ENCODE data around the gene SPRR2F.
"Not testable (repeated sequence)": the region's sequence is repeated elsewhere in the genome, so short reads cannot be mapped to it uniquely, and the experiment has no call there.

Gene SPRR2F

GRCh38 chr1:153113416-153113815, at the start of gene SPRR2F:
Gene SPRR2F (minus strand): TSS chr1:153113516. CDS start chr1:153112733, 783 bp downstream.
- Histone ChIP-seq H3K4me3 (ENCODE audit: low read depth, low read length) (no peak within 1 kb of the TSS), H3K4me1 (ENCODE audit: control insufficient read depth, insufficient read depth, low read length) (no peaks in the 10 kb centered on the region), H3K9ac (ENCODE audit: low read length) (no peak within 1 kb of the TSS), H3K36me3 (ENCODE audit: control insufficient read depth, insufficient read depth, low read length) (no peaks in the 10 kb centered on the region), H3K27me3 (ENCODE audit: control insufficient read depth, insufficient read depth, low read length) (no peaks in the 10 kb centered on the region), H3K27ac (ENCODE audit: low read depth, low read length) (no peak within 1 kb of the TSS), H3K9me3 (ENCODE audit: control insufficient read depth, insufficient read depth, low read depth, low read length) (no peaks in the 10 kb centered on the region)

- no peak overlapping the region for H3K27ac ChIP-seq (ENCODE audit: low read depth, low read length)
- H3K4me3 ChIP-seq (ENCODE audit: low read depth, low read length) = no peak overlapping the region
- no peaks in the 10 kb centered on the region for H3K4me1 ChIP-seq (ENCODE audit: control insufficient read depth, insufficient read depth, low read length)
- H3K36me3 ChIP-seq (ENCODE audit: control insufficient read depth, insufficient read depth, low read length) = no peaks in the 10 kb centered on the region
- no peaks in the 10 kb centered on the region for H3K27me3 ChIP-seq (ENCODE audit: control insufficient read depth, insufficient read depth, low read length)
- H3K9me3 ChIP-seq (ENCODE audit: control insufficient read depth, insufficient read depth, low read depth, low read length) = peaks cover 25% of the 10 kb centered on the region
- no peak overlapping the region for H3K9ac ChIP-seq (ENCODE audit: low read length)
Measured at GRCh38 chr1:153155541-153155940, 42.2 kb upstream of the SPRR2F start.

- H3K9me3 ChIP-seq (ENCODE audit: control insufficient read depth, insufficient read depth, low read depth, low read length) = 0 out of 2 replicates have a peak, but pooled peaks cover under 1% of the 10 kb centered on the region
- H3K4me3 ChIP-seq (ENCODE audit: low read depth, low read length) = no peak overlapping the region
- no peaks in the 10 kb centered on the region for H3K4me1 ChIP-seq (ENCODE audit: control insufficient read depth, insufficient read depth, low read length)
- no peak overlapping the region for H3K27ac ChIP-seq (ENCODE audit: low read depth, low read length)
- no peak overlapping the region for H3K9ac ChIP-seq (ENCODE audit: low read length)
- no peaks in the 10 kb centered on the region for H3K27me3 ChIP-seq (ENCODE audit: control insufficient read depth, insufficient read depth, low read length)
- no peaks in the 10 kb centered on the region for H3K36me3 ChIP-seq (ENCODE audit: control insufficient read depth, insufficient read depth, low read length)
Measured at GRCh38 chr1:153152481-153152880, 39.2 kb upstream of the SPRR2F start.

GRCh38 chr1:153150846-153151245, 37.5 kb upstream of the SPRR2F start, which contains the start of gene SPRR2G:
Gene SPRR2G (minus strand): TSS chr1:153150890. CDS start chr1:153150110, 780 bp downstream.
- H3K4me1 ChIP-seq (ENCODE audit: control insufficient read depth, insufficient read depth, low read length) = no peaks in the 10 kb centered on the region
- no peak within 1 kb of the TSS for H3K4me3 ChIP-seq (ENCODE audit: low read depth, low read length)
- H3K9ac ChIP-seq (ENCODE audit: low read length) = no peak within 1 kb of the TSS
- H3K27me3 ChIP-seq (ENCODE audit: control insufficient read depth, insufficient read depth, low read length) = no peaks in the 10 kb centered on the region
- H3K9me3 ChIP-seq (ENCODE audit: control insufficient read depth, insufficient read depth, low read depth, low read length) = no peaks in the 10 kb centered on the region
- no peak within 1 kb of the TSS for H3K27ac ChIP-seq (ENCODE audit: low read depth, low read length)
- H3K36me3 ChIP-seq (ENCODE audit: control insufficient read depth, insufficient read depth, low read length) = no peaks in the 10 kb centered on the region

GRCh38 chr1:153141377-153141776, 28.1 kb upstream of the SPRR2F start:
- no peak overlapping the region for H3K9ac ChIP-seq (ENCODE audit: low read length)
- no peak overlapping the region for H3K4me3 ChIP-seq (ENCODE audit: low read depth, low read length)
- no peaks in the 10 kb centered on the region for H3K4me1 ChIP-seq (ENCODE audit: control insufficient read depth, insufficient read depth, low read length)
- H3K27me3 ChIP-seq (ENCODE audit: control insufficient read depth, insufficient read depth, low read length) = no peaks in the 10 kb centered on the region
- no peak overlapping the region for H3K27ac ChIP-seq (ENCODE audit: low read depth, low read length)
- H3K36me3 ChIP-seq (ENCODE audit: control insufficient read depth, insufficient read depth, low read length) = no peaks in the 10 kb centered on the region
- no peaks in the 10 kb centered on the region for H3K9me3 ChIP-seq (ENCODE audit: control insufficient read depth, insufficient read depth, low read depth, low read length)

GRCh38 chr1:153140484-153140883, 27.2 kb upstream of the SPRR2F start:
- no peak overlapping the region for H3K9ac ChIP-seq (ENCODE audit: low read length)
- H3K27ac ChIP-seq (ENCODE audit: low read depth, low read length) = no peak overlapping the region
- H3K36me3 ChIP-seq (ENCODE audit: control insufficient read depth, insufficient read depth, low read length) = no peaks in the 10 kb centered on the region
- no peaks in the 10 kb centered on the region for H3K27me3 ChIP-seq (ENCODE audit: control insufficient read depth, insufficient read depth, low read length)
- no peak overlapping the region for H3K4me3 ChIP-seq (ENCODE audit: low read depth, low read length)
- no peaks in the 10 kb centered on the region for H3K9me3 ChIP-seq (ENCODE audit: control insufficient read depth, insufficient read depth, low read depth, low read length)
- peaks cover 5% of the 10 kb centered on the region; the same call in 1 of the 2 replicates for H3K4me1 ChIP-seq (ENCODE audit: control insufficient read depth, insufficient read depth, low read length)

GRCh38 chr1:153133743-153134142, 20.4 kb upstream of the SPRR2F start:
- Histone ChIP-seq H3K4me1 (ENCODE audit: control insufficient read depth, insufficient read depth, low read length) (peaks cover 7% of the 10 kb centered on the region; the same call in 1 of the 2 replicates), H3K9ac (ENCODE audit: low read length) (no peak overlapping the region), H3K9me3 (ENCODE audit: control insufficient read depth, insufficient read depth, low read depth, low read length) (no peaks in the 10 kb centered on the region; the same call in 1 of the 2 replicates), H3K4me3 (ENCODE audit: low read depth, low read length) (no peak overlapping the region), H3K36me3 (ENCODE audit: control insufficient read depth, insufficient read depth, low read length) (no peaks in the 10 kb centered on the region), H3K27me3 (ENCODE audit: control insufficient read depth, insufficient read depth, low read length) (no peaks in the 10 kb centered on the region), H3K27ac (ENCODE audit: low read depth, low read length) (no peak overlapping the region)

GRCh38 chr1:153133267-153133666, 20.0 kb upstream of the SPRR2F start:
- no peak overlapping the region for H3K4me3 ChIP-seq (ENCODE audit: low read depth, low read length)
- no peaks in the 10 kb centered on the region for H3K36me3 ChIP-seq (ENCODE audit: control insufficient read depth, insufficient read depth, low read length)
- peaks cover 7% of the 10 kb centered on the region; the same call in 1 of the 2 replicates for H3K4me1 ChIP-seq (ENCODE audit: control insufficient read depth, insufficient read depth, low read length)
- no peak overlapping the region for H3K9ac ChIP-seq (ENCODE audit: low read length)
- H3K9me3 ChIP-seq (ENCODE audit: control insufficient read depth, insufficient read depth, low read depth, low read length) = no peaks in the 10 kb centered on the region; the same call in 1 of the 2 replicates
- no peaks in the 10 kb centered on the region for H3K27me3 ChIP-seq (ENCODE audit: control insufficient read depth, insufficient read depth, low read length)
- no peak overlapping the region for H3K27ac ChIP-seq (ENCODE audit: low read depth, low read length)

GRCh38 chr1:153128688-153129087, 15.4 kb upstream of the SPRR2F start:
- H3K27ac ChIP-seq (ENCODE audit: low read depth, low read length); H3K27me3 ChIP-seq (ENCODE audit: control insufficient read depth, insufficient read depth, low read length); H3K4me3 ChIP-seq (ENCODE audit: low read depth, low read length); H3K9ac ChIP-seq (ENCODE audit: low read length); H3K4me1 ChIP-seq (ENCODE audit: control insufficient read depth, insufficient read depth, low read length); H3K36me3 ChIP-seq (ENCODE audit: control insufficient read depth, insufficient read depth, low read length): not testable (repeated sequence)
- peaks cover 28% of the 10 kb centered on the region for H3K9me3 ChIP-seq (ENCODE audit: control insufficient read depth, insufficient read depth, low read depth, low read length)

- Histone ChIP-seq H3K27ac (ENCODE audit: low read depth, low read length) (no peak overlapping the region), H3K27me3 (ENCODE audit: control insufficient read depth, insufficient read depth, low read length) (no peaks in the 10 kb centered on the region), H3K9me3 (ENCODE audit: control insufficient read depth, insufficient read depth, low read depth, low read length) (peaks cover 28% of the 10 kb centered on the region), H3K36me3 (ENCODE audit: control insufficient read depth, insufficient read depth, low read length) (0 out of 2 replicates have a peak, but pooled peaks cover 3% of the 10 kb centered on the region), H3K4me1 (ENCODE audit: control insufficient read depth, insufficient read depth, low read length) (peaks cover 9% of the 10 kb centered on the region; the same call in 1 of the 2 replicates), H3K9ac (ENCODE audit: low read length) (no peak overlapping the region), H3K4me3 (ENCODE audit: low read depth, low read length) (no peak overlapping the region)
Measured at GRCh38 chr1:153127296-153127695, 14.0 kb upstream of the SPRR2F start.

- H3K4me3 ChIP-seq (ENCODE audit: low read depth, low read length) = no peak overlapping the region
- H3K9ac ChIP-seq (ENCODE audit: low read length) = no peak overlapping the region
- no peak overlapping the region for H3K27ac ChIP-seq (ENCODE audit: low read depth, low read length)
- 0 out of 2 replicates have a peak, but pooled peaks cover 3% of the 10 kb centered on the region for H3K36me3 ChIP-seq (ENCODE audit: control insufficient read depth, insufficient read depth, low read length)
- no peaks in the 10 kb centered on the region for H3K27me3 ChIP-seq (ENCODE audit: control insufficient read depth, insufficient read depth, low read length)
- peaks cover 28% of the 10 kb centered on the region for H3K9me3 ChIP-seq (ENCODE audit: control insufficient read depth, insufficient read depth, low read depth, low read length)
- H3K4me1 ChIP-seq (ENCODE audit: control insufficient read depth, insufficient read depth, low read length) = peaks cover 10% of the 10 kb centered on the region; the same call in 1 of the 2 replicates
Measured at GRCh38 chr1:153125536-153125935, 12.2 kb upstream of the SPRR2F start.
